ENCODE results near the gene MMP25.
"Not testable (repeated sequence)": the region's sequence is repeated elsewhere in the genome, so short reads cannot be mapped to it uniquely, and the experiment has no call there.

MMP25 gene

DNA sequence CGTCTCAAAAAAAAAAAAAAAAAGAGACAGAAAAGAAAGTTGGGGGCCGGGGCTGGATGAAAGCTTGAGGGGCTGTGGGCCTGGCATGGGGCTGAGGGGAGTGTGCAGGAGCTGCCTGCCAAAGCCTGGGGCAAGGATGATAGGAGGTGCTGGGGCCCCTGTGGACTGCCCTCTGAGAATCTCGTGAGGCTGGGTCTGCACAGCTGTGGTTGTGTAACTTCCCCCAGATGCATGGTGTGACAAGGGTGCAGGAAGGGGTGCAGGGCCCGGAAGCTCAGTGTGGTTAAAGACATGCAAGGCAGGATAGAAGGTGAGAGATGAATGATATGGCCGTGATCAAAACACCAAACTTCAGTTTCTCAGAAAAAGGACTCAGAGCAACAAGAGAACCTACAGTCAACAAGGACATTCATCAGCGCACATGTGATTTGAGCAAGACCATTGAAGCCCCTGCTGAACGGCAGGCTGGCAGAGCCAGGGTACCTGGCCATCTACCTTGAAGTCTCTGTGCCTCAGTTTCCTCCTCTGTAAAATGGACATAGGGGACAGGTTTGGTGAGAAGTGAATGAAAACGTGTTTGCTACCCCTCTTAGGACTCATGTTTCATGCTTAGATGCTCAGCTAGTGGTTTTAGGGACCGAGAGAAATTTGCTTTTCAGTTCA, 28.6 kb downstream of the MMP25 start:
- DNase-seq = no peak

DNA sequence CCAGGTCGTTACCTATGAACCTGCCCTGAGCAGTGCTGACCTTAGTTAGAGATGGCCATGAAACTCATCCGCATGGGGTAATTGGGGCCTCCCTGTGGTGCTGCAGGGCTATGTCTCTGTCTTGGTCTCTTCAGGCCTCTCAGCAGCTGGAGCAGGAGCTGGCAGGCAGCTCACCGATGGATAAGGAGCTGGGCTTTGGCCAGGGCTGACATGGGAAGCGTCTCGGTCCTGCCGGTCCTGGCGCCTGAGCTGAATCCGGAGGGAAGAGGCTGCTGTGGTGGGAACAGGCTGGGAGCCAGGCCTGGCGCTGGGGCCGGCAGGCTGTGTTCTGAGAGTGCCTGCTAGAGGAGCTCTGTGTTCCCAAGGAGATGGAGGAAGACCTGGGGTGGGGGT, 29.2 kb downstream of the MMP25 start:
- no peak for DNase-seq

- DNase-seq = not testable (repeated sequence)
Measured at GRCh38 chr16:3075946-3076345, 29.6 kb downstream of the MMP25 start.

GRCh38 chr16:3076577-3076976, 30.2 kb downstream of the MMP25 start:
- no peak for DNase-seq

GRCh38 chr16:3080024-3080423, 33.7 kb downstream of the MMP25 start:
- no peak for DNase-seq

DNA sequence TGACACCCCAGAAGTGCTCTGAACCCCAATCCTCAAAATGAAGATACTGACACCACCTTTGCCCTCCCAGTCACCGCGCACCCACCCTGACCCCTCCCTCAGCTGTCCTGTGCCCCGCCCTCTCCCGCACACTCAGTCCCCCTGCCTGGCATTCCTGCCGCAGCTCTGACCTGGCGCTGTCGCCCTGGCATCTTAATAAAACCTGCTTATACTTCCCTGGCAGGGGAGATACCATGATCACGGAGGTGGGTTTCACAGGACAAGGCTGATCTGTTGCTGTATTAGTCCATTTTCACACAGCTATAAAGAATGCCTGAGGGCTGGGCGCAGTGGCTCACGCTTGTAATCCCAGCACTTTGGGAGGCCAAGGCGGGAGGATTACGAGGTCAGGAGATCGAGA, 35.6 kb downstream of the MMP25 start:
- DNase-seq = not testable (repeated sequence)

DNA sequence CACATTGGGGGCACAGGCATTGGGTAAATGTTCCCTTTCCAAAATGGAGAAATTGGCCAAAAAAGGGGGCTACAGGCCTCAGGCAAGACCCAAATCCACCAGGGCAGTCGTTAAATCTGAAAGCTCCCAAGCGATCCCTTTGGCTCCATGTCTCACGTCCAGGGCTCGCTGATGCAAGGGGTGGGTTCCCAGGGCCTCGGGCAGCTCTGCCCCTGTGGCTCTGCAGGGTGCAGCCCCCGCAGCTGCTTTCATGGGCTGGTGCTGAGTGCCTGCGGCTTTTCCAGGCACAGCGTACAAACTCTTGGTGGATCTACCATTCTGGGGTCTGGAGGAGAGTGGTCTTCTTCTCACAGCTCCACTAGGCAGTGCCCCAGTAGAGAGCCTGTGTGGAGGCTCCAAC, 37.0 kb downstream of the MMP25 start:
- DNase-seq = not testable (repeated sequence)

GRCh38 chr16:3084491-3084890, 38.1 kb downstream of the MMP25 start:
- DNase-seq = no peak

- no peak for DNase-seq
Measured at GRCh38 chr16:3084969-3085670, 38.8 kb downstream of the MMP25 start.

DNA sequence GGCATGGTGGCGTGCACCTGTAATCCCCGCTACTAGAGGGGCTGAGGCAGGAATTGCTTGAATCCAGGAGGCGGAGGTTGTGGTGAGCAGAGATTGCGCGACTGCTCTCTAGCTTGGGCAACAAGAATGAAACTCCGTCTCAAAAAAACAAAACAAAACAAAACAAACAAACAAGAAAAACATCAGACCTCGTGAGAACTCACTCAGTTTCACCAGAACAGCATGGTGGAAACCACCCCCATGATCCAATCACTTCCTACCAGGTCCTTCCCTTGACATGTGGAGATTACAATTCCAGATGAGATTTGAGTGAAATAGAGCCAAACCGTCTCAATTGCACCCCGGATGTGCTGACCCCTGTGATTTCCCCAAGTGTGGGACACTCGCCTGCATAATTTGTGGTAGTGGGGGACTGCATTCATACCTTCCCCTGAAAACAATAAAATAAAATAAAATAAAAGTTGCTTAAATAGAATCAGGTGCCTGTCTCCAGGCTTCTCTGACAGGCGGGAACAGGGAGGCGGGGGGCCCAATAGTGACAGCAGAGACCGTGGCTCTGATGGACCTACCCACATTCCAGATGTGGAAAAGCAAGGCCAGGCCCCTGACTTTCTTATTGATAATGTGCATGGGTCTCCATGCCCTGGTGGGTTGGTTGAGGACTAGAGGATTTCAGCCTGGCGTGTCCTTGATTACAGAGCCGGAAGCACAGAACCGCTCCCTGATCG, 39.7 kb downstream of the MMP25 start:
- DNase-seq = no peak

DNA sequence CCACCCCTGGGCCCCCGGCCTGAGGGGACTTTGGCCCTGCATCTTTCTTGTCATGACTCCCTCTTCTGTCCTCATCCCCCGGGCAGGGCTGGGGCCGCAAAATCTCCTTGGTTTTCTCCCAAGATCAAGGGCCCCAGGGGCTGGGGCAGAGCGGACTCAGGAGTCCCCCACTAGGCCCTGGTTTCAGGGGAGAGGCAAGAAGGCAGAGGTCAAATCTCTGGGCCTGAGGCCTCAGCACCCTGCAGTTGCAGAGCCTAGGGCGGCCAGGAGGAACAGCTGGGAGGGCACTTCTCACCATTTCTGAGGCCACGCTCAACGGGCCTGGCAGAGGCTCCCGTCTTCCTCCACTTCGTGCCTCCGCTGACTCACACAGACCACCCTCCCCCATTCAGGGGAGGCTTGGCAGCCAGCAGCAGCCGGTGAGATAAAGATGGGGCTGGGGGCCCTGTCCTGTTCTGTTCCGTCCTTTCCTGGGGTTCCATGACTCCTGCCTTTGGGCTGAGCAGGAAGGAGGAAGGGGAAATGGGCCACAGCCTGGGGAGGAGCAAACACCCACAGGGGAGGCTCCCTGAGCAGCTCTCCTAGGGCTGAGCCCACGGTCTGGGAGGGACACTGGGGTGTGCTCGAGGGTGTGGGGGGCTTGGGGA, 40.4 kb downstream of the MMP25 start:
- DNase-seq = no peak

DNA sequence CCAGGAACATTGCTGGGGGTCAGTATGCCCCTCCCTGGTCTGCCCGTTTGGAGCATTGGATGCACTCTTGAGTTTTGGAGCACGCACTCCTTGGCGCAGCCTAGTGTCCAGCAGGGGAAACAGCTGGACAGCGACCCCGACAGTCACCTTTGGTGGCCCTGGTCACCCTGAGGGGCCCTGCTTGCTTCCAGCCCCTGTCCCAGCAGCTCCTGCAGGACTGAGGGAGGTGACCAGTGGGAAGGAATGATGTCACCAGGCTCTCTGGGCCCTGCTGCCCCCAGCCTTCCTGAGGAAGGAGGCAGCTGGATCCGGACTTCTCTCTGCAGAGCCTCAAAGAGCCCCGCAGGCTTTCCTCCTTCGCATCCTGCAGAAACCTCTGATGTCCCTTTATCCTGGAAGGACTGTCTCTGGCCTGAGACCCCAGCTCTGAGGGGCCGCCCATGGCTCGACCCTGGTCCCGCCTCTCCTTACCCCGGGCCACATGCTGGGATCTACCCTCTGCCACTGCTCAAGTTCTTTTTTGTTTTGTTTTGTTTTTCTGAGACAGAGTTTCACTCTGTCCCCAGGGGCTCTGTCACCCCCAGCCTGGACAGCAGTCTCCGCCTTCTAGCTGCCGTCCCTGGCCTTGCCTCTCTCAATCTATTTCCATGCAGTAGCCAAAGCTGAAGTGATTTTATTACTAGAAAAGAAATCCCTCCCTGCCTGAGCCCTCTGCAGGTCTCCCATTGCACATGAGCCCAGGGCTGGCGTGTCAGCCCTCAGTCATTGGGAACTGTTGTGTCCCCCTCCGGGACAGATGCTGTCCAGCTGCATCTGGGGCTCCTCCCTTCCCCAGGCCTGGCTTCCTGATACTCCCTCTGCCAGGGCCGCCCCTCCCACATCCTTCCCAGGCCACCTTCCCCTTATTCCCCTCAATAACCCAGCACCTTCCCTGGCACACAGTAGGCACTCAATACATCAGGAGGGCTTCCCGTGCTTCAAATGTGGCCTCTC, 41.2 kb downstream of the MMP25 start:
- DNase-seq = no peak

GRCh38 chr16:3088450-3088849, 42.1 kb downstream of the MMP25 start:
- no peak for DNase-seq

DNA sequence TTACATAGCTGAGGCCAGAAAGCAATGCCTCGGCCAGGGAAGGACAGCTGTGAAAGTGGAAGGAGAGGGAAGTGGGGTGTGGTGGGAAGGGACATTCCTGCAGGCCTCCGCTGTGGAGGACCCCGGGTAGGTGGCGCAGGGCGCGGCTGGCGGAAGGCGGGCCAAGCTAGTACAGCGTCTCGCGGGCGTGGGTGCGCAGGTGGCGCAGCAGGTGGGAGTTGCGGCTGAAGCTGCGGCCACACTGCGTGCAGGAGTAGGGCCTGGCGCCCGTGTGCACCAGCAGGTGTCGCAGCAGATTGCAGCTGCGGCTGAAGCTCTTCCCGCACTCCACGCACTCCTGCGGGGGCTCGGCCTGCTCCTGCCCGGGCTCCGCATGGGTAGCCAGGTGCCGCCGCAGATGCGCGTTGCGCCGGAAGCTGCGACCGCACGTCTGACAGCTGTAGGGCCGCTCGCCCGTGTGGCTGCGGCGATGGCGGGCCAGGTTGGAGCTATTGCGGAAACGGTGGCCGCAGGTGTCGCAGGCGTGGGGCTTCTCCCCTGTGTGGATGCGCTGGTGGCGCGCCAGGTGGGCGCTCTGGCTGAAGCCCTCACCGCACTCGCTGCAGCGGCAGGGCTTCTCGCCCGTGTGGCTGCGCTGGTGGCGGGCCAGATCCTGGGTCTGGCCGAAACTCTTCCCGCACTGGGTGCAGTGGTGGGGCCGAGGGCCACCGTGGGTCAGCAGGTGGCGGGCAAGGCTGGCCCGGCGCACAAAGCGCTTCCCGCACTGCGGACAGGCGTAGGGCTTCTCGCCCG, 42.8 kb downstream of the MMP25 start:
- no peak for DNase-seq

DNA sequence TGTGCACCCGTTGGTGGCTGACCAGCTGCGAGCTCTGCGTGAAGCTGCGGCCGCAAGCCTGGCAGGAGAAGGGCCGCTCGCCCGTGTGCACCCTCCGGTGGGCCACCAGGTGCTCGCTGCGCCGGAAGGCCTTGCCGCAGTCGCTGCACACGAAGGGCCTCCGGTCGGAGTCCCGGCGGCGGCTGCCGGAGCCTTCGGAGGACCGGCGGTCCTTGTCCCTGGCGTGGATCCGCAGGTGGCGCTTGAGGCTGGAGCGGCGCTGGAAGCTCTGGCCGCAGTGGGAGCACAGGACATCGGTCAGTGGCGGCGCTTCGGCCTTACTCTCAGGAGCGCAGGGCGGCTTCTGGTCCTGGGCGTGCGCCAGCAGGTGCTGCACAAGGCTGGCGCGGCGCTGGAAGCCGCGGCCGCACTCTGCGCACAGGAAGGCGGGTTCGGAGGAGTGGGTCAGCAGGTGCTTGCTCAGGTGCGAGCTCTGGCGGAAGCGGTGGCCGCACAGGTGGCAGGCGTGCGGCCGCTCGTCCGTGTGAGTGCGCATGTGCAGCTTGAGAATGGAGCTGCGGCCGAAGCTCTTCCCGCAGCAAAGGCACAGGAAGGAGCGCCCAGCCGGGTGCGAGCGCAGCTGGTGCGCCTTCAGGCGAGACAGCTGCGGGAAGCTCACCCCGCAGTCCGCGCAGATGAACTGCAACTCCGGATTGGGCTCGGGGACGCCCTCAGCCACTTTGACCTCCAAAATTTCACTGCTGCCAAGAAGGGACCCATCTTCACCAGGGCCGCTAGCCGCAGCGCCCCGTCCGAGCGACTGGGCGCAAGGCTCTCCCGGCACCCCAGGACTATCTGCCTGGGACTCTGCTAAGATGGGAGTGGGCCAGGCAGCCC, 43.6 kb downstream of the MMP25 start:
- DNase-seq = no peak

GRCh38 chr16:3091551-3091950, 45.2 kb downstream of the MMP25 start:
- DNase-seq = no peak

DNA sequence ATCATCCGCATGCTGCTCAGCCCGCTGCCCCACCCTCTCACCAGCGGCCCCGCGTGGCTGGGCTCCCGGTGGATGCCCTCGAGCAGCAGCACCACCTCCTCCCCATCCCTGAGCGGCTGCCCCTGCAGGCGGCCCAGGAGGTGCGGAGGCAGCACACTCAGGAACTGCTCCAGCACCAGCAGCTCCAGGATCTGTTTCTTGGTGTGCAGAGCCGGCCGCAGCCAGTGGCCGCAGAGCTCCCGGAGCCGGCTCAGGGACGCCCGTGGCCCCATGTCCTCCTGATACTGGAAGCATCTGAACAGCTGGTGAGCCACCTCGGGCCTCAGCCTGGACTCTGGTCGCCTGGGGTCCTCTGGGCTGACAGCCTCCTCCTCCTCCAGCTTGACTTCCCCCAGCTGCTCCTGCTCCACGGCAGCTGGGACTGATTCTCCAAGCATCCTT, 46.2 kb downstream of the MMP25 start:
- no peak for DNase-seq

DNA sequence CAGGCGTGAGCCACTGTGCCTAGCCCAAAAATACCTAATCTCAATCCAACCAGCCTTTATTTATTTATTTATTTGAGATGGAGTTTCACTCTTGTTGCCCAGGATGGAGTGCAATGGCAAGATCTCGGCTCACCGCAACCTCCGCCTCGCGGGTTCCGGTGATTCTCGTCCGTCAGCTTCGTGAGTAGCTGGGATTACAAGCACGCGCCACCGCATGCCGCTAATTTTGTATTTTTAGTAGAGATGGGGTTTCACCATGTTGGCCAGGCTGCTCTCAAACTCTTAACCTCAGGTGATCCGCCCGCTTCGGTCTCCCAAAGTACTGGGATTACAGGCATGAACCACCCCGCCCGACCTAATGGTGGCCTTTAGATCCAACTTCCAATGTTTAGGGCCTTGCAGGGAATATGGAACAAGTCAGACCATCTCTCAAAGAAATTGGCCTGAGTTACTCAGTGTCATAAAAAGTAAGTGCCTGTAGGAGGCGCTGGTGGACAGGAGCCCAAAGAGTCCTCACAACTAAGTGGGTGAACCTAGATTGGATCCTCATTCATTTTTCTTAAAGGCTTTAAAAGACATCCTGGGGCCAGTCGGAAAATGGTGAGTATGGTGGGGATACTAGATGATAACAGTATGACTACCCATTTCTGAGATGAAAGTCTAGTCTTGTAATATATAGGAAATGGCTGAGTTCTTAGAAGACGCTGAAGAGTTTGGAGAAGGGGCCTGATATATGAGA, 48.1 kb downstream of the MMP25 start:
- DNase-seq = no peak

- no peak for DNase-seq
Measured at GRCh38 chr16:3095869-3096268, 49.5 kb downstream of the MMP25 start.

DNA sequence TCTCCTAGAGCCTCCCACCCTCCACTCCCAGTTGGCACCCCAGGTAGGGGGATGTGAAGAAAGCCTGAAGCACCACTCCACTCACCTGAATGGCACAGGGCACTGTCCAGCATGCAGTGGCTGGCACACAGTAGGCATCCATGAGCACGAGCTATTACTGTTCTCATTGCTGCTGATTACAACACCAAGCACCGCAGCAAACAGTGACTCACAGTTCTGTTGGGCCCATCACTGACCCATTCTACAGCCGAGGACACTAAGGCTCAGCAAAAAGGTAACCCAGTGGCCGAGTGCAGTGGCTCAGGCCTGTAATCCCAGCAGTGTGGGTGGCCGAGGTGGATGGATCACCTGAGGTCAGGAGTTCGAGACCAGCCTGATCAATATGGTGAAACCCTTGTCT, 50.0 kb downstream of the MMP25 start:
- no peak for DNase-seq

Measured in DMS153 (cell line).